GM19455 (cell line): ENCODE data around the gene FBXO34.

Experiments used
- ATAC-seq: cut with Tn5 transposase; IDR thresholded peaks from one replicate; pipeline ENCODE4 v1.9.1; 2021; ENCODE audit not compliant: unreplicated experiment

Gene FBXO34

GRCh38 chr14:55271572-55272298 is 514 bp downstream of the FBXO34 start:
- ATAC-seq: peak; percentile 49

- no peak for ATAC-seq
These were observed 1.2 kb downstream of the FBXO34 start for GRCh38 chr14:55272387-55272786.

DNA sequence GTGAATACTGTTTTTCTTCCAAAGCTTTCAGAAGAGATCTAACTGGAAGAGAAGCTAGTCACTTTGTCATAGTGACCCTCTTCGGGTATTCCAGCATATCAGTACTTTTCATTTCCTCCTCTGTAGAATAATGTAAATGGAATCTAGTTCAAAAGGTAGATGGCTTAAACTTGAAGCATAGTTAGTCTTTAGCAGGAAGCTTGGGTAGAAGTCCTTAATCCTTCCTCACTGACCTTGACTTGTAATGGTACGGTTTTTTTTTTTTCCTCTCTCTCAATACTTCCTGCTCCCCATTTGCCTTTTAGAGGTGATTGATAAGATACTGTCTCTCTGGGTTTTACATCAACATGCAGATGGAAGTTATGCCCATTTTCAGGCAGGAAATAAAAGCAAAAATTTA is 1.7 kb downstream of the FBXO34 start:
- ATAC-seq: no peak

DNA sequence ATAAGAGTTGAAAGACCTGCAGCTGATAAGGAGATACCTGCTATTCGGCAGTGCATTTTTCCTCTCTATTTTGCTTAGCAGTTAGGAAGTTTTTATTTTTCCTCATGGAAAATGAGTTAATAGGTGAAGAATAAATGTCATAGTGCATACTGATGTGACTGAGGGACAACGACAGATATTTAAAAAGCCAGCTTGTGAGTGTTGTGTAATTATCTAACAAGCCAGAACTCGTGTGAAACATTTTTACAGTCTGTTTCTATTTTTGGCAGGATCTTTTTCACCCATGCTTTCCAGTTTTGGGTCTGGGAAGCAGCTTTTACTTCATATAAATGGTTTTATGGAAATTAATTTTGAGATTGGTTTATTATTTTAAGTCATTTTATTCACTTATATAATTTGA is 2.9 kb downstream of the FBXO34 start:
- ATAC-seq: no peak

DNA sequence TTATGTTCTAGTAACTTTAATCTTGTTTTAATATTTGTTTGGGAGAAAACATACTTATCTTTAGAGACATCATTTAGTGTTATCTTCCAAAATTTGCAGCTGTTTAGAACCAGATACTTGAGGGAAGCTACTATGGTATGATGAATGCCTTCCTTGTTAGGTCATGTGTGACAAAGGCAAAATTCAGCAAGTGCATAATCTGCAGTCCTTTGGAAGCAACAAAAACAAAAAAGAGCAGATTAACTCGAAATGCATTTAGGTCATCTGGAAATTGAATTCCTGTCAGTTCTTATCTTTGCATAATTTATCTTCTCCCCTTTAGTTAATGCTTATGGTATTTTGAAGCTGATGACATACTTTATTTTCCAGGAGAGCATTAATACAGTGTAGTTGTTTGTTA is 3.5 kb downstream of the FBXO34 start:
- no peak for ATAC-seq

GRCh38 chr14:55276736-55277135 is 5.5 kb downstream of the FBXO34 start:
- ATAC-seq: no peak

DNA sequence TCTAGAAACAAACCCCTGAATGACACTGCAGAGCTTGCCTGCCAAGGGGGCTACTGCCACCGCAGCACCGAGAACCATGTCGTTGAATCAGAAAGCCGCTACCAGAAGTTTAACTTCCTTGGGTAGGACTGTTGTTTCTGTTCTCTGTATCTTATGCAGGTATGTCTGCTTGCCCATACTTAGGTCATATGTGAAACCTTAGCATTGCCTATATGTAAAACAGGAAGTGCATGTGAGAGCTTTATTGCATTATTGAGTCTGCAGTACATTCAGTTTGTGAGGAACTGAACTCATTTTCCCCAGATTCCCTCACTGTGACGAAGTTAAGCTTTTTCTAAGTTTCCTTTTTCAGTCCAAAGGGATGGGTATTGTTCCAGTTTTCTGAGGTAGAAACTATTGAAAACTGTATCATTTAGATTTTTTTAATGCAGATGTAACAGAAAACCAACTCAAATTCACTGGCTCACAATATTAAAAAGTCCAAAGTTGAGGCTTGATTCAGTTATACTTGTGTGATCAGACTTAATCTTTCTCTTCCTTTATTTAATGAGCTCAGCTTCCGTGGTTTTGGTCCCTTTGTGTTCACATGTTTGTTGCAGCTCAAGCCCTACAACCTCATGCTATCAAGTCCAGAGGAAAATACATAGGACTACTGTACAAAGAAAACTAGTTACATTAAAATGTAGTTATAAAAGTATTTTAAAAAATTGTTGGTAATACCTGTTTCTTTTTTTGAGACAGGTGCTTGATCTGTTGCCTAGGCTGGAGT is 6.9 kb downstream of the FBXO34 start:
- ATAC-seq: peak; percentile 81

DNA sequence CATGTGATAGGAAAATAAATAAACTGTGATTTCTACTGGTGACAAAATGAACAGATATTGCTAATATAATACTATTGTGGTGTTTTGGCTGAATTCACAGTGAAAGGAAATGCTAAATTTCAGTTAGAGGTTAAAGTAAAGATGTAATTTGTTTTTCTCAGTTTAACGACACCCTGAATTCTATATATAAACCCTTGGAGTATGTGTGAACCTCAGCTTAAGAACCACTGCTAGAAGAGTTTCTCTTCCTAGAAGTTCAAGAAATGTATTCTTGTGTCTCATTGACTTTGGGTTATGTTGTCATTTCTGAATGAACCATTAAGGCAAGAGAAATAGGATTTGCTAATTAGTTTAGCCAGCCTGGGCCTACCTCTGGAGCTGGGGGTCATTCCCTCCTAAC is 8.2 kb downstream of the FBXO34 start:
- ATAC-seq: peak; percentile 45

DNA sequence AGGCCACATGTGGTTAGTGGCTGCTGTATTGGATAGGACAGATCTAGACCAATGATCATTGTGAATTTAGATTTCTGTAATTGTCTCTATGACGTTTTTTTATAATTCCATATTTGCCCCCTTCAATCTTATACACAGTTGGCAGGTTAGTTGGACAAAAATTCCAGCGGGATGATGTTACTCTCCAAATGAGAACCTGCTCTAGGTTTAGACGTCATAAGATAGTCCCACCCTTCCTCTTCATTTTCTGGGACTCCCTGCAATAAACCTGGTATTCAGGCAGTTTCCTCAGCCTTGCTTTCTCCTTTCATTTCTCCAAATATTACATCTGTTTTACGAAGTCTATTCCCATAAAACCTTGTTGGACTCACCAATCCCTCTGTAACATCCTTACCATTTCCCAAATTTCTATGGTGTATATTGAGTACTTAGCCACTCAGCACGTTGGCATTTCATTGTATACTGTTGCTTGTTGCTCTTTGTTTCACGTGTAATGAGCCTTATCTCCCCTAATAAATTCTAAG is 10.2 kb downstream of the FBXO34 start:
- no peak for ATAC-seq

DNA sequence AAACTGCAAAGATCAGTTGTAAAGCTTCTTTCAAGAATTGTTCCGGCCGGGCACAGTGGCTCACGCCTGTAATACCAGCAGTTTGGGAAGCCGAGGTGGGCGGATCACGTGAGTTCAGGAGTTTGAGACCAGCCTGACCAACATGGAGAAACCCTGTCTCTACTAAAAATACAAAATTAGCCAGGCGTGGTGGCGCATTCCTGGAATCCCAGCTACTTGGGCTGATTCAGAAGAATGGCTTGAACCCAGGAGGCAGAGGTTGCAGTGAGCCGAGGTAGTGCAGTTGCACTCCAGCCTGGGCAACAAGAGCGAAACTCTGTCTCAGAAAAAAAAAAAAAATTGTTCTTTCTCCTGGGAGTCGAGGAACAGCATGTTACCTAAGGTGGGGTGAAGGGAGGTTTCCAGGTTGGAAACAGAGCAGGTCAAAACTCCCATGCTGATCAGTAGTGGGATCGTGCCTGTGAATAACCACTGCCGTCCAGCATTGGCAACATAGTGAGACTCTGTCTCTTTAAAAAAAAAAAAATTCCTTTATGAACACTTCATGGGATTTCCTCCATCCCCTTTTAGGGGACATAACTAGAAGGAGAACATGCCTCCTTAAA is 13.9 kb downstream of the FBXO34 start:
- ATAC-seq: no peak

DNA sequence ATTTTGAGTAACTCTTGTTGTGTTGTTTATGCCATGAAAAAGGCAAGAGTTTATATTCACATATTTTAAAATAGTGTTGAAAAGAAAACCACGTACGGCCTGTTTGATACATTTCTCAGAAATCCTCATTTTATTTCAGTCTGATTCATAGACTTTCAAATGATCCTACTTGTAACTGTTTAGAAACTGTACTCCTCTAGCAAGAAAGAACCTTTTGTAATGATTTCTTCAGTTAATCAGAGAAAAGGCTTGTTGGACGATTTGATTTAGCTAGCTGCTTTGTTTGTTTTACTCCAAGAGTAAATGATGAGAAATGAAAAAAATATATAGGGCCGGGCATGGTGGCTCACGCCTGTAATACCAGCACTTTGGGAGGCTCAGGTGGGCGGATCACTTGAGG is 17.2 kb downstream of the FBXO34 start:
- no peak for ATAC-seq

- ATAC-seq: no peak
These were observed 20.4 kb downstream of the FBXO34 start for GRCh38 chr14:55291480-55292081.

GRCh38 chr14:55294603-55295002 is 23.4 kb downstream of the FBXO34 start:
- ATAC-seq: no peak

DNA sequence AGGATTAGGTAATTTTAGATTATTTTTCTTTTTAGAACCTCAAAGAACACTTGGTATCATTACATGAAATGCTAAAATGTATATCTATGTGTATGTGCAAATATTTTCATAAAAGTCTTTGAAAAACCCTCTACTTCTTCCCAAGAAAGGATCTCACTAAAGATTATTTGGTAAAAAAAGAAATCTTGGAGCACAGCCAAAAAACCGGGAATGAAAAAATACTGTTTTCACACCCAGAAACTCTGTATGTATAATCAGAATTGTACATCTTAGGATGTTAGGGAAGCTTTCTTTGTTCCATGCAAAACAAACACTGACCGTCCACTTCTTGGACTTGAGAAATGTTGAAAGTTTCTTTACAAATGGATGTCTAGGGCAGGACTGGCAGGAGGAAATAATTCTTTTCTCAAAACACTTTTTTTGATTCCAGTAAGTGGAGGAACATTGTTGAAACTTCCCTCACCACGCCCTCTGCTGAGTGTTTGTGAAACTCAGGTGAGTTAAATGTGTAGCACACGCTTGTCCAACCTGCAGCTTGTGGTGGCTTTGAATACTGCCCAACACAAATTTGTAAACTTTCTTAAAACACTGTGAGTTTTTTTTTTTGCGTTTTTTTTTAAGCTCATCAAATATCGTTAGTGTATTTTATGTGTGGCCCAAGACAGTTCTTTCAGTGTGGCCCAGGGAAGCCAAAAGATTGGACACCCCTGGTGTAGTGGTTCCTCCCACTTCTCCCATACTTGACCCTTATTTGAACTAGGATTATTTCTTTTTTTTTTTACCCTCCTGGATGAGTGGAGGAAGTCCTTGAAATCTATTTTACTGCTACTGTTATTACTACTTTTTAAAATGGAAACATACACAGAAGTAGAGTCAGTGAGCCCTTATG is 26.6 kb downstream of the FBXO34 start:
- no peak for ATAC-seq

- no peak for ATAC-seq
These were observed 27.2 kb downstream of the FBXO34 start for GRCh38 chr14:55298500-55298822.

GRCh38 chr14:55301437-55302121 is 30.4 kb downstream of the FBXO34 start:
- no peak for ATAC-seq

DNA sequence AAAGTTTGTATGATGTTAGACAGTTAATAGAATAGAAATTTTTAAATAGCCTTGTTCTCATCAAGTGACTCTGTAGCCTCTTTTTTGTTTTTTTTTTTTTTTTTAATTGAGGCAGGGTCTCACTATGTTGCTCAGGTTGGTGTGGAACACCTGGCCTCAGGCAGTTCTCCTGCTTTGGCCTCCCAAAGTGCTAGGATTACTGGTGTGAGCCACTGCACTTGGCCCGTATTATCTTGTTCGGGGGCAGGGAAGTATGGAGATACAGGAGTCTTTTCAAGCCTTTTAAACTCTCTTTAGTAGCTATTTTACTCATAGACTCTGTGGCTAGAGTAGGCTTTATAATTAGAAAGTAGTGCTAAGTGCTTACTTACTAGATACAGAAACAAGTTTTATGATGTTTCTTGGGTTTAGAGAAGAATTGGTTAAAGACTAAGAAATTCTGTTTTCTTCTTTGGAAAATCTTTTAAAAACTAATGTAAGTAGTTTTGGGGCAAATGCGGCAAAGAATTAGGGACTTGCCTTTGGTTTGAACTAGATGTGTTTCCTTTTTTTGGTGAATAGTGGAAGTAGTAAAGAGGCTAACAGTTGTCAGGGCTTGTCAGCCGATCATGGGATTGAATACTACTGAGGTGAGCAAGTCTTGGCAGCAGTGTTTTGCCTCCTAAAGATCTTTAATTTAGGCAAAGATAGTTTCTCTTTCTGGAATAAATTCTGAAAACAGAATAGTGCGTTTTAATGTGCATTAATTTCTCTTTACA is 31.3 kb downstream of the FBXO34 start:
- no peak for ATAC-seq

GRCh38 chr14:55303125-55303499 is 31.9 kb downstream of the FBXO34 start:
- no peak for ATAC-seq

- ATAC-seq: peak; percentile 55
These were observed 32.5 kb downstream of the FBXO34 start for GRCh38 chr14:55303691-55304145.
